DMS 273 treated with DMSO at 0.1 percent for 48 hours (cell line): ENCODE results near the gene ISY1.

Experiments used
- DNase-seq: peaks from one replicate; lab custom pipeline; 2025; lab: John Stamatoyannopoulos, UW

The ISY1 gene

GRCh38 chr3:129087138-129087702 is 73.6 kb downstream of the ISY1 start:
- DNase-seq = no peak

- no peak for DNase-seq
Measured at GRCh38 chr3:129085818-129086217, 75.0 kb downstream of the ISY1 start.

DNA sequence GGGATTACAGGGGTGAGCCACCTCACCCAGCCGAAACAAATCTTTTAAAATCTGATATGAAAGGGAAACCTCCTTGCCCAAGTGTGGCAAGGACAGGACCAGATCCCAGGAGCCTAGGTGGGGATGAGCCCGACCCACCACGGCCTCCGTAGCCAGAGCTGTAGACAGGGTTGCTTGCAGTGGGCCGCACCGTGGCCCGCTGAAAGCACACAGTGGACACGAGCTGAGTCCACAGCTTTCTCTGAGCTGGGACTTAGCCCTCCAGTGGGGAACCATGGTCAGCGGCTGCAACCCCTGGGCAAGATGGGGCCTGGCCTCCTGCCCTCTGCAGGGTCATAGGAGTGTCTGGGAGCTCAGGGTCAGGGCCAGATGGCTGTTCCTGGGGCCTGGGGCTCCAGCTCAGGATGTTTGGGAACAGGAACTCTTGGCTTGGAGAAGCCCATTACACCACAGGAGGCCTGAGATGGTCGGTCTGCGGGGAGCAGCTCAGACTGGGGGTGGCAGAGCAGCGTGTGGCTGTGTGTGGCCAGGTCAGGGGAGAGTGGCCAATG is 75.6 kb downstream of the ISY1 start:
- no peak for DNase-seq

GRCh38 chr3:129084501-129084900 is 76.4 kb downstream of the ISY1 start:
- no peak for DNase-seq

GRCh38 chr3:129082026-129082425 is 78.8 kb downstream of the ISY1 start:
- DNase-seq = no peak

DNA sequence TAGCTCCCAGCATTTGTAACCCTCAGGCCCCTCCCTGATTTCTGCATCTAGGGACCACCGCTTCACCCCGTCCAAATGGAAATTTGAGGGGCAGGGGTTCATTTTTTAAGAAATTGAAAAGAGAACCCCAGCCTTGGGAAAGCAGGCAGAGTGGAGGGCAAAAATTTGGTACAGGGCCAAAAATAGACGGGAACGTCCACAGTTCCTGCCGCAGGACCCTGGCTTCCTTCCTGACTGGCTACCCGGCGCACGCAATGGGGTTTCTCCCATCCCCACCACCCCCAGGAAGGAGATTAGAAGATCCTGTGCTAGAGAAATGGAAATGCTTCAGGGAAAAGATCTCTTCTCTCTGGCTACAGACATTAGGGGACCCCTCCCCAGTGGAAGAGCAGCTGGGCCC is 79.4 kb downstream of the ISY1 start:
- DNase-seq = no peak

GRCh38 chr3:129078510-129078909 is 82.4 kb downstream of the ISY1 start:
- DNase-seq = no peak
